ENCODE measurements around the gene RSPO4.

RSPO4 gene

GRCh38 chr20:910132-910869 is 91.8 kb downstream of the RSPO4 start:
- no peak for DNase-seq (ENCODE audit: low spot score)

DNA sequence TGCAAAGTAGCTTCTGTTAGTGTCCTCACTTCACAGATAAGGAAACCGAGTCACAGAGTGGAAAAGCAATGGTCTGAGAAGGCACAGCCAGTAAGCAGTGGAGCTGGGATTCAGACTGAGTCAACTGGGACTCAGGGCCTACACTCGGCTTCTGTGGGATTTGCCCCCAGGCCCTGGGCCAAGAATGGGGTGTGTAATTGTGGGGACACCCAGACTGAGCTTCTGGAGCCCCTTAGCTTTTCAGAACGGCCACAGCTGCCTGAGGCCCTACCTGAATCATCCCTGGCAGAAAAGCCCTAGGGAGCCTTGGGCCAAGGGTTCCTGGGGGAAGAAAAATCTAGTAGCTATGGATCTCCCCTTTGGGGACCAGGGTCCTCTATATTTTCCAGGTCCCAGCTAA is 92.5 kb downstream of the RSPO4 start:
- DNase-seq (ENCODE audit: low spot score) = no peak

Data from ecto neural progenitor cell (in vitro differentiated cells).